Esophagus muscularis mucosa (tissue), 4 donors: Measurements from ENCODE around the gene ACCS. TPM values are rescaled to one million over a fixed set of nuclear protein-coding genes. Genes with fewer than 3 reads are reported as not detected.

ENCODE experiments used
- DNase-seq: peaks from one replicate; pipeline ENCODE4 v3.0.0-alpha.2; 2017; ENCODE audit errors: extremely low spot score
- H3K27ac ChIP-seq, 4 donors: fragments of 200-600 bp; sonication (generic); replicated peaks in 1 of 4; 1 replicate in 3 of 4; 2 replicates in 1 of 4; pipeline ENCODE4 v1.5.1; 2016 to 2019; ENCODE audit warnings: mild to moderate bottlenecking in 1 of 4
- H3K27me3 ChIP-seq, 4 donors: fragments of 200-600 bp; sonication (generic); one replicate each; pipeline versions ENCODE4 v1.5.1 to v1.6.0; 2016 to 2019
- H3K36me3 ChIP-seq, 4 donors: fragments of 200-600 bp; sonication (generic); one replicate each; pipeline ENCODE4 v1.5.1; 2016 to 2019
- H3K4me1 ChIP-seq, 4 donors: fragments of 200-600 bp; sonication (generic); one replicate each; pipeline ENCODE4 v1.5.1; 2016 to 2019
- H3K4me3 ChIP-seq, 4 donors: fragments of 200-600 bp; sonication (generic); 1 replicate in 2 of 4; 2 replicates in 2 of 4; pipeline ENCODE4 v1.5.1; 2016 to 2019; ENCODE audit warnings: mild to moderate bottlenecking in 4 of 4, moderate library complexity in 1 of 4
- H3K9me3 ChIP-seq, 4 donors: fragments of 200-600 bp; sonication (generic); 1 replicate in 3 of 4; 2 replicates in 1 of 4; pipeline ENCODE4 v1.5.1; 2016 to 2019
- CTCF ChIP-seq, 3 experiments: fragments of 200-600 bp in 2 of 3; fragments of 450-650 bp in 1 of 3; sonication (generic) in 2 of 3; IDR thresholded peaks; one replicate each; pipeline ENCODE4 v1.5.1; 2017 to 2019; ENCODE audit warnings: antibody characterized with exemption in 3 of 3, mild to moderate bottlenecking in 2 of 3, moderate library complexity in 1 of 3
- EP300 ChIP-seq: sonication (generic); formaldehyde crosslinking; IDR thresholded peaks from one replicate; pipeline ENCODE4 v1.6.1; 2017; ENCODE audit warnings: antibody characterized with exemption
- POLR2A ChIP-seq: fragments of 450-650 bp; IDR thresholded peaks from one replicate; pipeline ENCODE4 v1.6.1; 2017; ENCODE audit warnings: antibody characterized with exemption, moderate library complexity, mild to moderate bottlenecking, low read depth
- POLR2AphosphoS5 ChIP-seq, 2 donors: sonication (generic); formaldehyde crosslinking; IDR thresholded peaks; one replicate each; pipeline ENCODE4 v1.6.1; 2017; ENCODE audit warnings: antibody characterized with exemption in 2 of 2
- WGBS: methylation state at CpG from one replicate; pipeline ENCODE4 v1.1.5; 2018; 5-methylcytosine and 5-hydroxymethylcytosine counted together
- intact Hi-C: fragments of 100-400 bp; cut with DNase I; formaldehyde crosslinking; loops from one replicate; pipeline ENCODE4 v1.15.1; 2023
- total RNA-seq, 4 donors: library from RNA; depleted of rRNA; stranded (reverse); fragments of >200 nt; gene quantifications; one replicate each; pipeline versions ENCODE4 v1.1.0 to v1.2.1, GENCODE V29; 2016

The ACCS gene
- total RNA-seq, 4 donors from 2014 or later = 8.0 to 19.1 (median 13.5) TPM

- H3K9me3 ChIP-seq = no peaks in the 10 kb centered on the region
- no peak for DNase-seq
- no peak overlapping the region for H3K27ac ChIP-seq
- no peaks in the 10 kb centered on the region for H3K4me1 ChIP-seq
- no peaks in the 10 kb centered on the region for H3K27me3 ChIP-seq
- no peaks in the 10 kb centered on the region for H3K36me3 ChIP-seq
- H3K4me3 ChIP-seq = no peak overlapping the region
- TF ChIP-seq EP300 (no peak), POLR2A (no peak), CTCF (IDR thresholded peaks at IDR 0.05) (no peak)
- intact Hi-C loops = no loop called here
- WGBS = 84% methylated on average over 5 of the region's 6 CpGs
Measured at GRCh38 chr11:44058275-44058674, 7.8 kb upstream of the ACCS start.

GRCh38 chr11:44065161-44065661 is 859 bp upstream of the ACCS start:
- no peak for DNase-seq
- peak overlapping the region in 3 of 4 donors; percentile 68 to 81 (median 73) for H3K4me3 ChIP-seq
- intact Hi-C loops = no loop called here

GRCh38 chr11:44066732-44067141 is 667 bp downstream of the ACCS start:
- no peaks in the 10 kb centered on the region for H3K27me3 ChIP-seq
- peak overlapping the region; percentile 91 to 96 (median 94) for H3K27ac ChIP-seq
- DNase-seq = no peak
- H3K9me3 ChIP-seq = no peaks in the 10 kb centered on the region
- peaks cover 10 to 37% (median 22%) of the 10 kb centered on the region in 4 donors for H3K4me1 ChIP-seq
- WGBS = 9% methylated on average over 9 of the region's 10 CpGs
- TF ChIP-seq EP300 (no peak), POLR2AphosphoS5 (IDR thresholded peaks at IDR 0.05) (no peak), POLR2A (no peak), CTCF (IDR thresholded peaks at IDR 0.05) (no peak)
- intact Hi-C loops = no loop called here
- peaks cover 0 to 20% (median 12%) of the 10 kb centered on the region in 4 donors for H3K36me3 ChIP-seq
- peak overlapping the region; percentile 68 to 91 (median 77) for H3K4me3 ChIP-seq

More at GRCh38 chr11:44065161-44065661, 859 bp upstream of the ACCS start:
- TF ChIP-seq POLR2A (no peak), POLR2AphosphoS5 (IDR thresholded peaks at IDR 0.05) (no peak), CTCF (IDR thresholded peaks at IDR 0.05) (no peak), EP300 (no peak)
- Histone ChIP-seq H3K4me1 (peaks cover 10 to 37% (median 22%) of the 10 kb centered on the region in 4 donors), H3K9me3 (no peaks in the 10 kb centered on the region), H3K36me3 (peaks cover 0 to 6% (median 2%) of the 10 kb centered on the region in 4 donors), H3K27ac (peak overlapping the region; percentile 91 to 96 (median 94)), H3K27me3 (no peaks in the 10 kb centered on the region)
- WGBS = 57% methylated on average over 4 of the region's 4 CpGs

- H3K4me3 ChIP-seq = peak overlapping the region; percentile 68 to 91 (median 77)
- no peak for DNase-seq
- H3K4me1 ChIP-seq = peaks cover 10 to 37% (median 22%) of the 10 kb centered on the region in 4 donors
- 71% methylated on average over 5 of the region's 5 CpGs for WGBS
- TF ChIP-seq POLR2AphosphoS5 (IDR thresholded peaks at IDR 0.05) (no peak), POLR2A (no peak), EP300 (no peak), CTCF (IDR thresholded peaks at IDR 0.05) (no peak)
- no peaks in the 10 kb centered on the region for H3K27me3 ChIP-seq
- no peaks in the 10 kb centered on the region for H3K9me3 ChIP-seq
- peaks cover 0 to 26% (median 13%) of the 10 kb centered on the region in 4 donors for H3K36me3 ChIP-seq
- intact Hi-C loops = no loop called here
- peak overlapping the region in 3 of 4 donors; percentile 91 to 96 (median 96) for H3K27ac ChIP-seq
Measured at GRCh38 chr11:44067266-44067665, 1.2 kb downstream of the ACCS start.

- Histone ChIP-seq H3K27ac (no peak overlapping the region), H3K27me3 (no peaks in the 10 kb centered on the region), H3K36me3 (peaks cover 0 to 33% (median 18%) of the 10 kb centered on the region in 4 donors), H3K4me3 (no peak overlapping the region), H3K4me1 (peaks cover 10 to 37% (median 22%) of the 10 kb centered on the region in 4 donors), H3K9me3 (no peaks in the 10 kb centered on the region)
- DNase-seq = no peak
- TF ChIP-seq EP300 (no peak), POLR2AphosphoS5 (IDR thresholded peaks at IDR 0.05) (no peak), CTCF (IDR thresholded peaks at IDR 0.05) (no peak), POLR2A (no peak)
- 96% methylated on average over 2 of the region's 2 CpGs for WGBS
- intact Hi-C loops = no loop called here
Measured at GRCh38 chr11:44068180-44068579, 2.1 kb downstream of the ACCS start.
